K562 (cell line): ENCODE results near the gene HIVEP2. TPM values are rescaled to one million over a fixed set of nuclear protein-coding genes. Genes with fewer than 3 reads are reported as not detected.

Experiments used
- ETV5 ChIP-seq: sonication (generic); formaldehyde crosslinking; IDR thresholded peaks from 2 replicates; pipeline ENCODE4 v1.4.0; 2020; ENCODE audit warnings: low read depth, mild to moderate bottlenecking, missing genetic modification reagents
- FOSL1 ChIP-seq: fragments of 200-800 bp; sonication (Bioruptor generic); conservative IDR thresholded peaks from 2 replicates; pipeline ENCODE4 v1.6.1; 2016; ENCODE audit warnings: missing genetic modification characterization, missing compliant biosample characterization
- HES1 ChIP-seq: fragments of 450-650 bp; IDR thresholded peaks from 2 replicates; pipeline ENCODE4 v1.6.1; 2016; ENCODE audit warnings: low read depth, mild to moderate bottlenecking, moderate library complexity
- MXI1 ChIP-seq: IDR thresholded peaks from 2 replicates; pipeline ENCODE4 v1.6.1; 2011; ENCODE audit warnings: low read depth, mild to moderate bottlenecking, improper control_type of control experiment, low read length
- NCOR1 ChIP-seq: fragments of 450-650 bp; IDR thresholded peaks from 2 replicates; pipeline ENCODE4 v1.6.1; 2016; ENCODE audit warnings: mild to moderate bottlenecking, moderate library complexity
- NR1H2 ChIP-seq: sonication (generic); formaldehyde crosslinking; IDR thresholded peaks from 2 replicates; pipeline ENCODE4 v1.4.0; 2020; ENCODE audit warnings: mild to moderate bottlenecking, missing genetic modification reagents
- PHF21A ChIP-seq: fragments of 450-650 bp; IDR thresholded peaks from 2 replicates; pipeline ENCODE4 v1.6.1; 2017; ENCODE audit warnings: low read depth, borderline replicate concordance
- RB1 ChIP-seq: fragments of 450-650 bp; IDR thresholded peaks from 2 replicates; pipeline ENCODE4 v1.6.1; 2017; ENCODE audit warnings: low read depth, mild to moderate bottlenecking
- RREB1 ChIP-seq: fragments of 250-450 bp; sonication (Bioruptor Pico); IDR thresholded peaks from 2 replicates; pipeline ENCODE4 v1.4.0; 2020
- ZKSCAN1 ChIP-seq: fragments of 150-350 bp; IDR thresholded peaks from 2 replicates; pipeline ENCODE4 v1.6.1; 2016; ENCODE audit warnings: low read depth, low read length
- ZNF316 ChIP-seq: fragments of 450-650 bp; IDR thresholded peaks from 2 replicates; pipeline ENCODE4 v1.6.1; 2016
- ZNF444 ChIP-seq: fragments of 250-450 bp; sonication (Bioruptor Pico); IDR thresholded peaks from 2 replicates; pipeline ENCODE4 v1.4.0; 2020; ENCODE audit warnings: mild to moderate bottlenecking, moderate library complexity
- ZNF57 ChIP-seq: fragments of 450-650 bp; formaldehyde crosslinking; IDR thresholded peaks from 2 replicates; pipeline ENCODE4 v1.4.0; 2020; ENCODE audit warnings: mild to moderate bottlenecking, moderate library complexity
- polyA plus RNA-seq, 8 experiments: library from polyadenylated mRNA; depleted of rRNA in 4 of 8; stranded (reverse) in 5 of 8; unstranded in 3 of 8; fragments of >200 nt; fragmentation: Nextera tagmentation in 2 of 8; fragmentation: Illumina TruSeq in 1 of 8; extraction: Ambion mirVana in 2 of 8; extraction: Trizol in 1 of 8; gene quantifications; 2 replicates each; pipeline versions ENCODE4 v1.2.1 to v1.2.3, GENCODE V29; 2011 to 2014; ENCODE audit warnings: inconsistent platforms in 1 of 8, missing spikeins in 1 of 8
- total RNA-seq, 7 experiments: library from RNA; depleted of rRNA in 6 of 7; stranded (reverse); fragments of >200 nt in 6 of 7; fragmentation: Illumina TruSeq in 2 of 7; extraction: Trizol in 2 of 7; gene quantifications; 2 replicates each; pipeline versions ENCODE4 v1.2.1 to v1.2.3, GENCODE V29; 2011 to 2021; ENCODE audit warnings: low replicate concordance in 1 of 7
- TF ChIP-seq, protein P1 (sequence below): sonication (generic); formaldehyde crosslinking; IDR thresholded peaks from 2 replicates; pipeline ENCODE4 v1.8.1; 2022; ENCODE audit warnings: missing genetic modification reagents
- TF ChIP-seq, protein P2 (sequence below): fragments of 450-650 bp; IDR thresholded peaks from 2 replicates; pipeline ENCODE4 v1.7.1; 2018; ENCODE audit warnings: mild to moderate bottlenecking, low read depth; ENCODE audit not compliant: partially characterized antibody
- TF ChIP-seq, protein P3 (sequence below): IDR thresholded peaks from 3 replicates; pipeline ENCODE4 v1.6.1; 2011; ENCODE audit warnings: borderline replicate concordance, mild to moderate bottlenecking; ENCODE audit not compliant: insufficient read length, insufficient read depth

The HIVEP2 gene
- total and polyA plus RNA-seq, 9 of the 15 experiments (the other 6 are each of a cell fraction or from before 2014, with no cell fraction given): under 0.01 to 1.2 (median 0.31) TPM

GRCh38 chr6:142944124-142945048, 590 bp downstream of the HIVEP2 start (continued):
- TF ChIP-seq HES1: no peak
- TF ChIP-seq ZNF444: no peak
- no peak for TF ChIP-seq MXI1
- TF ChIP-seq, protein P1, sequence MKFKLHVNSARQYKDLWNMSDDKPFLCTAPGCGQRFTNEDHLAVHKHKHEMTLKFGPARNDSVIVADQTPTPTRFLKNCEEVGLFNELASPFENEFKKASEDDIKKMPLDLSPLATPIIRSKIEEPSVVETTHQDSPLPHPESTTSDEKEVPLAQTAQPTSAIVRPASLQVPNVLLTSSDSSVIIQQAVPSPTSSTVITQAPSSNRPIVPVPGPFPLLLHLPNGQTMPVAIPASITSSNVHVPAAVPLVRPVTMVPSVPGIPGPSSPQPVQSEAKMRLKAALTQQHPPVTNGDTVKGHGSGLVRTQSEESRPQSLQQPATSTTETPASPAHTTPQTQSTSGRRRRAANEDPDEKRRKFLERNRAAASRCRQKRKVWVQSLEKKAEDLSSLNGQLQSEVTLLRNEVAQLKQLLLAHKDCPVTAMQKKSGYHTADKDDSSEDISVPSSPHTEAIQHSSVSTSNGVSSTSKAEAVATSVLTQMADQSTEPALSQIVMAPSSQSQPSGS (CRISPR knock-in tag): no peak
- no peak for TF ChIP-seq NCOR1
- no peak for TF ChIP-seq ZNF316
- TF ChIP-seq FOSL1 (tag): no peak
- TF ChIP-seq, protein P2, sequence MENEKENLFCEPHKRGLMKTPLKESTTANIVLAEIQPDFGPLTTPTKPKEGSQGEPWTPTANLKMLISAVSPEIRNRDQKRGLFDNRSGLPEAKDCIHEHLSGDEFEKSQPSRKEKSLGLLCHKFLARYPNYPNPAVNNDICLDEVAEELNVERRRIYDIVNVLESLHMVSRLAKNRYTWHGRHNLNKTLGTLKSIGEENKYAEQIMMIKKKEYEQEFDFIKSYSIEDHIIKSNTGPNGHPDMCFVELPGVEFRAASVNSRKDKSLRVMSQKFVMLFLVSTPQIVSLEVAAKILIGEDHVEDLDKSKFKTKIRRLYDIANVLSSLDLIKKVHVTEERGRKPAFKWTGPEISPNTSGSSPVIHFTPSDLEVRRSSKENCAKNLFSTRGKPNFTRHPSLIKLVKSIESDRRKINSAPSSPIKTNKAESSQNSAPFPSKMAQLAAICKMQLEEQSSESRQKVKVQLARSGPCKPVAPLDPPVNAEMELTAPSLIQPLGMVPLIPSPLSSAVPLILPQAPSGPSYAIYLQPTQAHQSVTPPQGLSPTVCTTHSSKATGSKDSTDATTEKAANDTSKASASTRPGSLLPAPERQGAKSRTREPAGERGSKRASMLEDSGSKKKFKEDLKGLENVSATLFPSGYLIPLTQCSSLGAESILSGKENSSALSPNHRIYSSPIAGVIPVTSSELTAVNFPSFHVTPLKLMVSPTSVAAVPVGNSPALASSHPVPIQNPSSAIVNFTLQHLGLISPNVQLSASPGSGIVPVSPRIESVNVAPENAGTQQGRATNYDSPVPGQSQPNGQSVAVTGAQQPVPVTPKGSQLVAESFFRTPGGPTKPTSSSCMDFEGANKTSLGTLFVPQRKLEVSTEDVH: no peak
- TF ChIP-seq PHF21A: no peak
- no peak for TF ChIP-seq RREB1 (CRISPR knock-in tag)
- TF ChIP-seq RB1: no peak
- TF ChIP-seq ZKSCAN1: no peak
- TF ChIP-seq ZNF57: no peak
- TF ChIP-seq, protein P3, sequence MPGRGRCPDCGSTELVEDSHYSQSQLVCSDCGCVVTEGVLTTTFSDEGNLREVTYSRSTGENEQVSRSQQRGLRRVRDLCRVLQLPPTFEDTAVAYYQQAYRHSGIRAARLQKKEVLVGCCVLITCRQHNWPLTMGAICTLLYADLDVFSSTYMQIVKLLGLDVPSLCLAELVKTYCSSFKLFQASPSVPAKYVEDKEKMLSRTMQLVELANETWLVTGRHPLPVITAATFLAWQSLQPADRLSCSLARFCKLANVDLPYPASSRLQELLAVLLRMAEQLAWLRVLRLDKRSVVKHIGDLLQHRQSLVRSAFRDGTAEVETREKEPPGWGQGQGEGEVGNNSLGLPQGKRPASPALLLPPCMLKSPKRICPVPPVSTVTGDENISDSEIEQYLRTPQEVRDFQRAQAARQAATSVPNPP: no peak
- no peak for TF ChIP-seq ETV5 (CRISPR knock-in tag)
- TF ChIP-seq NR1H2: no peak
